Measurements from ENCODE around the gene GPR4.
A peak's percentile ranks its signal among the peaks of the same experiment; 100 is the strongest.
"Not testable (repeated sequence)": the region's sequence is repeated elsewhere in the genome, so short reads cannot be mapped to it uniquely, and the experiment has no call there.

Gene GPR4

DNA sequence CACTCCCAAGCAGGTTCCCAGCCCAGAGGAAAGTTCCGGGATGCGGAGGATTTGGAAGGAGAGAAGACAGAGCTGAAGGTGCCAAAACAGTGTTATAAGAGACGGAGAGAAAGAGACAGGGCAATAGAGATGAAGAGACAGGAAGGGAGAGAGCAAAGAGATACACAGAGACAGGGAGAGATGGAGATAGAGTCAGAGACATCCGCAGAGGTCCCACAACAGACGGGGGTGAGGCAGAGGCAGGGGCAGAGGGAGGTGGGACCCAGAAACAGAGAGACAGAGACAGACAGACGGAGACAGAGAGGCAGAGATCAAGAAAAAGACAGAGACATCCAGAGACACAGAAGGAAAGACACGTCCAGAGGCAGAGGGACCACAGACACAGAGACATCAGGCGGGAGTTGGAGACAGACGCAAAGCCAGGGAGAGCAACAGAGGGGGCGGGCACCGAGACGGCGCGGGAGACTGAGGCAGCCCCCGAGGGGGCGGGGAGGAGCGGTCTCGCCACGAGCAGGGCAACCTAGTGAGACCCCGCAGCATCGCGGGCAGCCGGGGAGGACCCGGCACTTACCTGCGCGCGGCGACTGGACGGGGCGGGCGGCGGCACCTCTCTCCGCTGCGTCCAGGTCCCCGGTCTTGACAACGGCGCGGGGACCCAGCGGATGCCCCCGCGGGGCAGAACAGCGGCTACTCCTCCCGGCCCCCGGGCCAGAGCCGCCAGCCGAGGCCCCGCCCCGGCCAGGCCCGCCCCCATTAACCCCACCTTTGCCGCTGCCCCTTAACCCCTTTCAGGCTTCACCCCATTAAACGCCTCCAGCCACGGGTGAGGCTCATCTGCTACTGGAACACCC is at the start of gene GPR4:
TSS of gene GPR4 (minus strand) at position 689 of the 851 bp plus-strand sequence. CDS start 10,346 bp downstream, outside the sequence.
- DNase-seq = no peak

DNA sequence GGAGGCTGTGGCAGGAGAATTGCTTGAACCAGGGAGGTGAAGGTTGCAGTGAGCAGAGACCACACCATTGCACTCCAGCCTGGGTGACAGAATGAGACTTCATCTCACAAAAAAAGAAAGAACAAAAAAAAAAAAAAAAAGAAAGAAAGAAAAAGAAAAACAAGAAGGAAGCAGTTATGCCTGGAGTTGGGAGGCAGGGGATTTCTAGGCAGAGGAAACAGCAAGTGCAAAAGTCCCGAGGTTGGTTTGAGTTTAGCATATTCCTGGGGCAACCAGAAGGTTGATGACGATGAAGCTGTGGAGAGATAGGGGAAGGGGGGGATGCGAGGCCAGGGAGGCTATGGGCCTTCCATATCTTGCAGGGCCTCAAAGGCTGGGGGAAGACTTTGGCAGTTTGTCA is 48.7 kb upstream of the GPR4 start:
- no peak for DNase-seq

DNA sequence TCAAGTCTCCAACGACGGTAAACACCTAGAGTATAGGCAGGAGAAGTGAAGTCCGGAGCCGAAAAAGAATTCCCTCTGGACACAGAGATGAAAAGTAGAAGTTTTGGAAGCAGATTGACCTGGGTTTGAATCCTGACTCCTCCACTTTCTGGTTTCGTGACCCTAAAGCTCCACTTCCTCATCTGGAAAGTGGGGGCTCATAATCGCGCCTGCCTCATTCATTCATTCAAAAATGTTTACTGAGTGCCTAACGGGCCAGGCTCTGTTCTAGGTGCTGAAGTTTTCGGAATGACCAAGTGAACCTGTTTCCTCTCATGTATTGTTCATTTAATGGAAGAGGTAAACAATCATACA is 44.3 kb upstream of the GPR4 start:
- DNase-seq = no peak

DNA sequence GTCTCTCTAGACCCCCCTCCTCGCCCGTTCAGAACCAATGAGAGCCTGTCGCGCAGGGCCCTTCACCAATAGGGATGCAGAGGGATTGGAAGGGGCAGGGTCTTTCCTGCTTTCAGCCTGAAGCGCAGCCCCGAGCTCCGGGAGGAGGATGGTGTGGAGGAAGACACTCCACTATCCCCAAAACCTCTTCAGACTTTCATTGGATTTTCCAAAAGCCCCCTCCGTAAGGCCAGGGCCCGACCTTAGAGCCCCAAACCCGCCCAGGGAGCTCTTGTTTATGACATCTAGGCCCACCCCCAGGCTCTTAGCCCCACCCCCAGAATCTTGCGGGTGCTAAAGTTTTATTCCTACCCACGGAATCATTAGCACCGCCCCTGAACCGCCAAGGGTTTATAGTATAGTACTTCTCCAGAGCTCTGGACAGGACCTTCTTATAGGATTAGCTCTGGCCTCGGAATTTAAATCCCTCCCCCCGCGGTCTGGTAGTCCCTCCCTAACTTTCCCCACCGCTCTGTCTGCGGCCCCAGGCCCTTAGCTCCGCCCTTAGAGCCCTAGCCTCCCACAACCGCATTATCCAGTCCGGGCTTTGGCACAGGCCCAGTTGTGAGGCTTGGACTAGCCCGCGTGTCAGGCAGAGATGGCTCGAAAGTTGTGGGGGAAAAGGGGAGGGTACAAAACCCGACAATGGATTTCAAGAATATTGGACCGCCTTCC is 43.8 kb upstream of the GPR4 start:
- DNase-seq = peak; percentile 87

DNA sequence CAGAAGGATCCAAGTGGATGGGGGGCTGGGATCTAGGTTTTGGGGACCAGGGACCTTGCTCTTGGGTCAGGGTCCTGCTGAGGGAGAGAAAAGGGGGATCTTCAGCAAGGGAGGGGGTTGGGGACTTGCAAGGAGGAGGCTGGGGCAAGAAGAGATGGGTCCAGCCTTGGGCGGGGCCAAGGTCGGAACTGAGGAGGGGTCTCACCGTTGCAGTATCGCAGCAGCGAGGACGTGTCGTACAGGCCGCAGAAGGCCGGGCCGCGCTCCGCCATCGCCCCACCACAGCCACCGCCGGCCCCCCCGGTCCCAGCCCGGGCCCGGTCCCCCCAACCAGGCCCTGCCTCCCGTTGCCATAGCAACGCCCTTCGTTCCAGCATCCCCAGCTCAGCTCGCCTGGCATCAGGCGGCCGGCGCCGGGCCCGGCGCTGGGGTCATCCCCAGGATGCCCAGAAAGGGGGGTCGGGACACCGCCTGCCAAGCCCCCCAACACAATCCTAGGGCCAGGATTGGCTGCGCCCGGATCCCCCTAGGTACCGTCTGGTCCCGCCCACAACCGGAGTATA is 43.1 kb upstream of the GPR4 start:
- DNase-seq = no peak

DNA sequence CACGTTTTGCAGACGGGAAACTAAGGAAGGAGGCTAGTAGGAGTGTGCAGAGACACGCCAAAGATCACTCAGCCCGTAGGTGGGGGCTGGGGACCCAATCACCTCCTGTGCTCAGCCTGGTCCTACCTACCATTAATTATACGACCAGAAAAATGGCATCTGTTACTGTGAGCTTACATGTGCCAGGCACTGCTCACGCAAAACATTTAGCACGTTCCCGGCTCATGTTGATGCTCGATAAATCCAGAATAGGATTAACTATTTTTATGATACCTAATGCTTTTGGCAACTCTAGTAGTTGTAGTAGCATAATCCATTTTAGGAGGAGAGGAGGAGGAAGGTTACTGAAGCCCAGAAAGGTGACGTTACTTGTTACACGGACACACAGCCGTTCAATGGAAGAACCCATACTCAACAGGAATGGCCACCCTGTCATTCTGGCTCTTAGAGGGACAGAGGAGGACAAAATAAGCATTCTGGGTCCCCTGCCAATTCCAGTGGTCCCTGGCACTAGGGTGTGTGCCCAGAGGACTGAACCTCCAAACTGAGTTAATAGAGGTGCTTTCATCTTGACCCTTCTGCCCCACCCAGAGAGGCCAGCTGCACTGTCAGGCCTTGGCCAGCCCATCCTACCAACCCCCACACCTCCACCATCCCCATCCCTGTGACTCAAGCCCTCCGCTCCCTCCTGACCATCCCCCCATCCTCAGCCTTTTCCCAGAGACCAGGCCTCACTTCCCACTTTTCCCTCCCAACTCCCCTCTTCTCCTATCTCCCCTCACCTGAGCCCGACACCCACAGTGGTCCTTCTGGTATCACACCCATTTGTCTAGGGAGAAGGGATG is 42.1 kb upstream of the GPR4 start:
- no peak for DNase-seq

DNA sequence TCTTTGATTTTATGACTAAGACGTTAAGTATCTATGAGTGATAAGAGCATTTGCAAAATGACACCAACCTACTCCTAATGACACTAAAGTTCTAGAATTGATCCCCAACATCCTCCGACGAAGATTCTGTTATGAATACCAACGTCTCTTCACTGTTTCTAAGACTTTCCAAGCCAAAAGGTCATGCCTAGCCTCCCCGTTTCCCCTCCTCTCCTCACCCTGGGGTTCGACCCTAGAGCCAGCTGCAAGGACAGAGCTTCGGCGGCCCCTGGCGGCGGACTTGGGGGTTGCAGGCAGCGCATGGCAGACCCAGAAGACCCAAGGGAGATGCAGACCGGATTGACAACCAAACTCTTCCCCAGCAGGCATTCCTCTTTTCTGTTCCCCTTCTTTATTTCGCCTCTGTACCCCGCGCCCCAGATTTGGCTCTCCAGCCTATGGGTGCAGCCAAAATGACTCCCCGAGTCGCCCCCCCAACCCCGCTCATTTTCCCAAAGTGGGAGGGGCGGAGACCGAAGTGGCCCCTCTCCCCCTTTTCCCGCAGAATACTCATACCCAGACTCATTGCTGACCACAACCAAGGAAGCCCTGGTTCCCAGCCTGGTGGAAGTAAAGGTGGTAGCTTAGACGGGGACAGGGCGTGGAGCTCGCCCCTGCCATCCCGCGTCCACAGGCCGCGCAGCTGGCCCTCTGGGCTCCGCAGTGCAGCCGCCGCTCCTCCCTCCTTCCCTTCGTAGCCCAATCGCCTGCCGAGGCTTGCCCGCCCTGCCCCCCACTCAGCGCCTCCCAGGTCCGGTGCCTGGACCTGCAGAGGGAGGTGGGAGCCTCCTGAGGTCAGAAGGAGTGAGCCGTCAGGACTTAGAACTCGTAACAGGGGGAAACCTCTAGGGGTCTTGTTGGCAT is 41.3 kb upstream of the GPR4 start:
- peak; percentile 89 for DNase-seq

DNA sequence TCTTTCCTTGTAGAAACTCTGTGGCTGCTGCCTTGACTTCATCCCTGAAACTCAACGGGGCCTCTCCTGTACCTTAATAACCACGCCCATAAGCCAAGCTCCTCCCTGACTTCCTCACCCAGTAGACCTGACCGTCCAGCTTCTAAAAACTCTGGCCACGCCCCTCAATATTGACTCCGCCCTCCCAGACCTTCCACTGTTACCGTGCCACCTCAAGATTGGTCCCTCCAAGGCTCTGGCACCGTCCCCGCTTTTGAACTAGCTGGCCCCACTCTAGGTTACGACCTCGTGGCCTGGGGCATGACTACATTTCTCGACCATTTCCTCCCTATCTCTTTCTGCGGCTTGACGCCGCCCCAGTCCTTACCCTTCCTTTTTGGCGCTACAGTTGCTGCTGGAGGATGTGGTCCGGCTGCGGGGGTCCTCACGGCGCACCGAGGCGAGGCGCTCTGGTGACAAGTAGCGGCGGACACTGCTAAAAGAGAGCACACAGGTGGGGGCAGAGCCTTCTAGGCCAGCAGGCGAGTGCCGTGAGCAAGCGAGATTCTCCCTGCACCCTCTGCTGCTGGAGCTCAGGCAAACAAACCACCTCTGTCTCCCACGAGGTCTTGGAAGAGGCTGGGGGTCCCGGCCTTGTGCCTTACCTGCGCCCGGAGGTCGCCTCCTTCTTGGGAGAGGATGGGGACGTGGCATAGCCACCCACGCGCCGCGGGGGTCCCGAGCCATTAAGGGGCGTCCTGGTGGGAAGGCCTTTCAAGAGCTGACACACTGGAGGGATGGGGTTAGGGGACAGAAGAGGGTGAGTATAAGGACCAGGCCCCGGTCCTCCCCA is 39.5 kb upstream of the GPR4 start:
- DNase-seq = peak; percentile 70

DNA sequence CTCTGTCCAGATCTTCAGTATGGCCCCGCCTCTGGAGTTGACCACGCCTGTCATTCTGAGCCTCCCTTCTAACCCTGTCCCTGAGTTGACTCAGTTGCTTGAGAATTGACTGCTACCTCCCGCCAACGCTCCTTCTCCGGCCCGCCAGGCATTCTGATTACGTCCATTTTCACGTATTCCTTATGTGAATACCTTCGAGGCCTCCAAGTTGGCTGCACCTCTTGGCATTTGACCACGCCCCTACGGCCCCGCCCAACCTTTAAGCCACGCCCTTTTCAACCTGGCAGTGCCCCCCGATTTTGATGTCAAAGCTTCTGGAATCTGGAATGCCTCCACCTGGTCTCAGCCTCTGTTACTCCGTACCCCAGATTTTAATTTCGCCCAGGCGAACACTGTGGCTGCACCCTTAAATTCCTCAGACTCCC is 38.8 kb upstream of the GPR4 start:
- DNase-seq = no peak

DNA sequence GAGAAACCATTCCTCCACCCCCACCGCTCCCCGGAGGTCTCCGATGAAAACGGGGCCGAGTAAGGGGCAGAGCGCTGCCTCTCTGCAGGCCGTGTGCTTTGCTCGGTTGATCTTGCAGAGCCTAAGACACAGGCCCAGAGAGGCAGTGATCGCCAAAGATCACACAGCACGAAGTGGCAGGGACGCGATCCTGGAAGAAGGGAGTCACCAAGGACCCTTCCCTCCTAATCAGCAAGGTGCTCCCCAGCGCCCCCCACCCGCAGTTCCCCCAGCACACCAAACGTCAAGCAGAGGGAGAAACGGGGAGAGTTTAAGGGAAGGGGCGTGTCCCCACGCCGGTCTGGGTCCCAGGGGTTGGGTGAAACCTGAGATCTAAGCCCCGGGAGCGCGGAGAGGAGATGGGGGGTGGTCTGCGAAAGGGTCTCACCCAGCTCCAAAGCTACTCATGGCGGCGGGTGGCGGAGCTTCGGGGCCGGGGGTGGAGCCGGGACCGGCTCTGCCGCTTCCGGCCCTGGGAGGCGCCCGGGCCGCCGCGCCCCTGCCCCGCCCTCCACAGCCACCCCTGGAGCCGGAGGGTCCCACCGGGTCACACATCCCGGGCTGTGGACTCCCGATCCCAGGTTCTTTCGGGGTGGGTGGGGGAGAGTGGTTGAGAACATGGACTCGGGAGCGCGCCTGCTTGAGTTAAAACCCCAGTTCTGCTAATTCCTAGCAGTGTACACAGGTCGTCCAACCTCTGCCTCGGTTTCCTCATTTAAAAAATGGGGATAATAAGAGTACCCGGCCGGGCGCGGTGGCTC is 37.1 kb upstream of the GPR4 start, which contains the start of gene EML2:
TSS of gene EML2 (minus strand) at position 468 of the 800 bp plus-strand sequence. CDS start at position 447, 21 bp downstream.
- peak; percentile 39 for DNase-seq

DNA sequence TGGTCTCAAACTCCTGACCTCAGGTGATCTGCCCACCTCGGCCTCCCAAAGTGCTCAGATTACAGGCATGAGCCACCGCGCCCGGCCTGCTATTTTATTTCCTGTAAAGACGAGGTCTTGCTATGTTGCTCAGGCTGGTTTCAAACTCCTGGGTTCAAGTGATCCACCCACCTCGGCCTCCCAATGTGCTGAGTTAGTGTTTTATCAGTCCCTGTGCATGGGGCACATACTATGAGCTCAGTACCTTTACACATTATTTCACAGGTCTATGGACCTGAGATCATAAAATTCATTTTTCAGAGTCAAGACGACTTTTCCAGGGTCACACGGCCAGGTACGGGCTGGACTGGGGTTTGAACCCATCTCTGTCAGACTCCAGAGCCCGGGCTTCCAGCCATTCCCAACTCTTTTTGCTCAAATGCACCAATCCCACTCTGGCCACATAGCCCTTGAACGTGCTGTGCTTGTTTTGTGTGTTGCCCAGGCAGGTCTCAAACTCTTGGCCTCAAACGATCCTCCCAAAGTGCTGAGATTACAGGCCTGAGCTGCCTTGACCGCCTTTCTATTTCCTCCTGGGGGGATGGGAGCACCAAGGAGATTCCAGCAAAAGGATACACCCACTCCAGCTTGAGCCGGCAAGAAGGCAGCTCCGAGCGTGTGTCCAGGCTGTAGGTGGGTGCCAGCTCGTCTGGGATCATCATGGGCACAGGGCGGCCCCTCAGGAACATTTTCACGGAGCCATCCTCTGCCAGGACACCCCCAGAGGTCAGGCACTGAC is 36.1 kb upstream of the GPR4 start:
- peak; percentile 40 for DNase-seq

DNA sequence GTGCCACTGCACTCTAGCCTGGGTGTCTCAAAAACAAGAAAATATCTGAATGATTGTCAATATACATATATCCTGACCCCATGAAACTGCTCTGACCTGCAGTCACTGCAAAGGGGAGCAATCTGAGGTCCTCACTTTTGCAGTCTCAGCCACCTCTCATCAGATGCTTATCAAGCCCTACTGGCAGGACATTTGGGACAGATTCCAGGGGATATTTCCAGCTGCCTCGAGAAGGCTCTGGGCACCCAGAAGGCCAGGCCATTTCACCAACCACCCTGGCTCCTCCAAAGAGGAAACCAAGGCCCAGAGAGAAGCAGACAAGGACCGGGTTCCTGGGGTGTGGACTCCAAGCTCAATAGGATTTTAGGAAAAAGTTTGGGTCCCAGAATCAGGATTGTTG is 34.9 kb upstream of the GPR4 start:
- DNase-seq = no peak

DNA sequence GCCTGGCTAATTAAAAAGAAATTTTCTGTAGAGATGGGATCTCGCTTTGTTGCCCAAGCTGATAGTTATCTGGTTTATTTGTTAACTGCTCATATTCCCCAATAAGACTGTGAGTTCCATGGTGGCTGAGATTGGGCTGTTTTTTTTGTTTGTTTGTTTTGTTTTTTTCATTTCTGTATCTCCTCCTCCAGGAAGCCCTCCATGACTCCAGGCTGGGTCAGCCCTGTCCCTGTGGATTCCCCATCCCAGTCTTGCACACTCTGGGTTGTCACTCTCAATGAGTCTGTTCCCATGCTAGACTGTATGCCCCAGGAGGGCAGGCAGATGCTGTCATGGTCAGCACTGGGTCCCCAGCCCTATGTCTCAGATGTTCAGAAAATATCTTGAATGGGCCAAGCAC is 34.3 kb upstream of the GPR4 start:
- DNase-seq = no peak

DNA sequence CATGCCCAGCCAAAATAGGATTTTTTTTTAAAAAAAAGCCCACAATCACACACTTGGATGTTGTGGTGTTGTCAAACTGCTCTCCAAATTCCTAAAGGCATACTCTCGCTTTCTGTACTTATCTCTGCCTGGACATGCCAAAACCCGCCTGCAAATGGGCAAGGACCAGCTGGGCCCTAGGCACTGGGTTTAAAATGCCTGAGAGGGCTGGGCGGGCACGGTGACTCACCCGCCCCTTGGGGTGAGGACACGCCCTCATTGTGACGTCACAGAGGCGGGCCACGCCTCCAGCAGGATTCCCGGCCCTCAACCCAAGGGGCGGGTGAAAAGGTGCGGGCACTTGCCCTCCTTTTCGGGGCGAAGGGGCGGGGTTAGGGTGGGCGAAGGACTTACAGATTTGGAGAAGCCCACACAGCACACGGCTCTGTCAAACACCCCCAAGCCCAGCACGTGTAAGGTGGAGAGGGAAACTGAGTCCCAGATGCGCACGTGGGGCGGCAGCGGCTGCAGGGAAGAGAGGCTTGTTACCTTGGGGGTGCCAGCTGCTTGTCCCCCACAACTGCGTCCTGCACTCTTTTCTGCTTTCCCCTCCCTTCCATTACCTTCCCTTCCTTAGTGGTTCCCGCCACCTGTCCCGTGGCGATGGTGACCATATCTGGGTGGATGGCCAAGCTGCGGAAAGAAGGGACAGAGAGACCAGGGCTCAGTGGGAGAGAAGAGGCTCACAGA is 30.6 kb upstream of the GPR4 start:
- DNase-seq = peak; percentile 70

DNA sequence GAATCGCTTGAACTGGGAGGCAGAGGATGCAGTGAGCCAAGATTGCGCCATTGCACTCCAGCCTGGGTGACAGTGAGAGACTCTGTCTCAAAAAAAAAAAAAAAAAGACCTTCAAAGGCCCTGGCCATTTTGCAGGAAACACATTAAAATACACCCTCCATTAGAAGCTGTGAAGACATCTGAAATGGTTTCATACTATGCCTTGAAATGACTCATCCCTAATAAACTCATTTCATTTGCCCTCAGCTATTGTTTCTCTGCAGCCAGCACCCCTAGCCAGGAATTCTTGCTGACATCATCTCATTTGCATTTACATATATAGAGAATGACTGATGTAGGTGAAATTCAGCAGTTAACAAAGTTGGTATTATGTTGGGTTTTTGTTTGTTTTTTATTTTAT is 28.5 kb upstream of the GPR4 start:
- DNase-seq = no peak

DNA sequence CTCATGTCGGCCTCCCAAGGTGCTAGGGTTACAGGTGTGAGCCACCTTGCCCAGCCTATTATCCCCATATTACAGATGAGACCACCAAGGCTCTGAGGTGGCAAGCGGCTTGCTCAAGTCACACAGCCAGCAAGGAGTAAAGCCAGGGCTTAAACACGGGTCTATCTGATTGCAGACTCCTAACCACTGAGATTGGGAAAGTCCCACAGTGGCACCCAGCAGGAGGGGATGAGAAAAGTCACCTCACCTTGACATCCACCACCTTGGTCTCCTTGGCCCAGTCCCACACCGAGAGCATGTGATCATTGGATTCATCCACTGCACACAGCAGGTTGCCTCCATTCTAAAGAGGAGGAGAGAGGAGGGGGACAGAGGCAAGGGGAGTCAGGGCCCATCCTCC is 27.7 kb upstream of the GPR4 start:
- no peak for DNase-seq

DNA sequence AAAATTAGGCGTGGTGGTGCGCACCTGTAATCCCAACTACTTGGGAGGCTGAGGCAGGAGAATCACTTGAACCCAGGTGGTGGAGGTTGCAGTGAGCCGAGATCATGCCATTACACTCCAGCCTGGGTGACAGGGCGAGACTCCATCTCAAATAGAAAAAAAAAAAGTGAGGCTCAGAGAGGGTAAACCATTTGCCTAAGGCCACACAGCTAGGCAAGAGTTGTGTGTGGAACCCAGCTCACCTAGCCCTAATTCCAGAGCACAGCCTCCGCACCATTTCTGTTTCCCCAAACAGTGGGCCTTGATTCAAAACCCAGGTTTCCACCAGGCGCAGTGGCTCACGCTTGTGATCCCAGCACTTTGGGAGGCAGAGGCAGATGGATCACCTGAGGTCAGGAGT is 26.2 kb upstream of the GPR4 start:
- DNase-seq = not testable (repeated sequence)

DNA sequence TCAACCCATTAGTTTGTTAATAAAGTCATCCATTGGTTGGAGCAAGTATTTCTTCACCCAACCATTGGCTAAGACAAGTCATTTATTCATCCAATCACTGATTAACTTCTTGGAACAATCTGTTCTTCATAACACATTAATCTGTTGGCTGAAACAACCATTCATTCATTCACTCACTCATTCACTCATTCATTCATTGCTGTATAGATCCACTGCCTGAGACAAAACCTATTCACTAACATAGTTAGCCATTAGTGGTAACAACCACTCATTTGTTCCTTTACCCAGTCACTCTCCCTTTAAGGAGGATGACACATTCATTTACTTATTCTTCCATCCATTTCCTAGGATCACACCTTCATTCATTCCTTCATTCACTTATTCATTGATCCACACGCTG is 22.0 kb upstream of the GPR4 start:
- no peak for DNase-seq

Data from left hindlimb (tissue), 1 donor.